C4-2B (cell line): Measurements from ENCODE around the gene KLC1.
A peak's percentile ranks its signal among the peaks of the same experiment; 100 is the strongest.

Source experiments
- H3K27ac ChIP-seq: fragments of 450-650 bp; 2 replicates; pipeline ENCODE4 v1.5.1; 2017
- ZFX ChIP-seq: fragments of 450-650 bp; IDR thresholded peaks from 2 replicates; pipeline ENCODE4 v1.6.1; 2017
- TF ChIP-seq, protein P1 (sequence below): fragments of 450-650 bp; conservative IDR thresholded peaks from 2 replicates; pipeline ENCODE4 v1.5.1; 2017; ENCODE audit warnings: mild to moderate bottlenecking

The KLC1 gene

DNA sequence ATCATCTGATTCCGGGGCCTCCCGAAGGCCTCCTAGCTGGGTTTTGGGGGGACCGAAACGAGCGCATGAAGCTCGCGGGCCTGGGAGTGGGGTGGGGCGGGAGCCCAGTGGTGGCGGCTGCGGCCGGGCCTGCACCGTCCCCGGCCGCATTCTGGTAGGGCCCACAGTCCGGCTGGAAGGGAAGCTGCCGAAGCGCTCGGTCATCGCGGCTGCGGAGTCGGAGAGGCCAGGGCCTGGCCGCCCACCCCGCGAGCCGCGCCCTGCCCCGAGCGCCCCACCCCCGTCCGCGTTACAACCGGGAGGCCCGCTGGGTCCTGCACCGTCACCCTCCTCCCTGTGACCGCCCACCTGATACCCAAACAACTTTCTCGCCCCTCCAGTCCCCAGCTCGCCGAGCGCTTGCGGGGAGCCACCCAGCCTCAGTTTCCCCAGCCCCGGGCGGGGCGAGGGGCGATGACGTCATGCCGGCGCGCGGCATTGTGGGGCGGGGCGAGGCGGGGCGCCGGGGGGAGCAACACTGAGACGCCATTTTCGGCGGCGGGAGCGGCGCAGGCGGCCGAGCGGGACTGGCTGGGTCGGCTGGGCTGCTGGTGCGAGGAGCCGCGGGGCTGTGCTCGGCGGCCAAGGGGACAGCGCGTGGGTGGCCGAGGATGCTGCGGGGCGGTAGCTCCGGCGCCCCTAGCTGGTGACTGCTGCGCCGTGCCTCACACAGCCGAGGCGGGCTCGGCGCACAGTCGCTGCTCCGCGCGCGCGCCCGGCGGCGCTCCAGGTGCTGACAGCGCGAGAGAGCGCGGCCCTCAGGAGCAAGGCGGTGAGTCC lies at the start of gene KLC1:
KLC1 (plus strand) TSS at position 528 of the 819 bp plus-strand sequence. CDS start 25,354 bp downstream, outside the sequence.
- TF ChIP-seq ZFX, result peak; percentile 78
- TF ChIP-seq, protein P1, sequence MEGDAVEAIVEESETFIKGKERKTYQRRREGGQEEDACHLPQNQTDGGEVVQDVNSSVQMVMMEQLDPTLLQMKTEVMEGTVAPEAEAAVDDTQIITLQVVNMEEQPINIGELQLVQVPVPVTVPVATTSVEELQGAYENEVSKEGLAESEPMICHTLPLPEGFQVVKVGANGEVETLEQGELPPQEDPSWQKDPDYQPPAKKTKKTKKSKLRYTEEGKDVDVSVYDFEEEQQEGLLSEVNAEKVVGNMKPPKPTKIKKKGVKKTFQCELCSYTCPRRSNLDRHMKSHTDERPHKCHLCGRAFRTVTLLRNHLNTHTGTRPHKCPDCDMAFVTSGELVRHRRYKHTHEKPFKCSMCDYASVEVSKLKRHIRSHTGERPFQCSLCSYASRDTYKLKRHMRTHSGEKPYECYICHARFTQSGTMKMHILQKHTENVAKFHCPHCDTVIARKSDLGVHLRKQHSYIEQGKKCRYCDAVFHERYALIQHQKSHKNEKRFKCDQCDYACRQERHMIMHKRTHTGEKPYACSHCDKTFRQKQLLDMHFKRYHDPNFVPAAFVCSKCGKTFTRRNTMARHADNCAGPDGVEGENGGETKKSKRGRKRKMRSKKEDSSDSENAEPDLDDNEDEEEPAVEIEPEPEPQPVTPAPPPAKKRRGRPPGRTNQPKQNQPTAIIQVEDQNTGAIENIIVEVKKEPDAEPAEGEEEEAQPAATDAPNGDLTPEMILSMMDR, result no peak
- peak within 1 kb of the TSS; percentile 79 for H3K27ac ChIP-seq

- TF ChIP-seq, protein P1, result no peak
- no peak for TF ChIP-seq ZFX
- H3K27ac ChIP-seq, result no peak overlapping the region
Measured at GRCh38 chr14:103581206-103581605, 47.8 kb upstream of the KLC1 start.

DNA sequence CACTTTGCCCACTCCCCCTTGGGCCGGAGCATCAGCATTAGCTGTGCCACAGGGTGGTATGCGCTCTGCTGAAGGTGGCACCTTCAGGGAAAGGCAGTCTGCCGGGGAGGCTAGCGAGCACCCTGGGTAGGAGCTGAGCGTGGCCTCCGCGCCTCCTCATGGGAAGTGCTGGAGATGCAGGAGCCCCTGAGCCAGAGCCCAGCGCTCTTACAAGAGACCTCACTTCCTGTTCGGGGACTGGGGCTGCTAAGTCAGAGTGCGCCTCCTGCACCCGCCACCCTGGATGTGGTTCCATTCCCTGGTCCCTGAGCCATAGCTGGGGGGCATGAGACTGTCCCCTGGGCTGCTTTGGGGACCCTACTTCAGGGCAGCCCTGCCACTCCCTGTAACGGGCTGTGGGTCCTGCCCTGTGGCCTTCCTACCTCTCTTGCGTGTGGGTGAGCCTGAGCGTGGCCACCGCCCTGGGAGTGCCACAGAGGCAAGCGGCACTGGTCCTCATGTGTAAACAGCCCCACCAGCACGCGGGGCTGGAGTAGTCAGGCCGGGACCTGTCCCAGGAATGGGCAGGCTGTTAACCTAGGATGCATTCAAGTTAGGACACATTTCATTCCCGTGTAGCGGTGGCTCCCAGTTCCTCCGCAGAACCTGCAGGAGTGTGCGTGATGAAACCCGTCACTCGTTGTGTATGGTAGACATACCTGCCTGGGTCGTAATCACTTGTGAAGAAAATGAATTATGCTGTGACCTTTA lies 46.9 kb upstream of the KLC1 start:
- no peak overlapping the region for H3K27ac ChIP-seq
- TF ChIP-seq, protein P1, result no peak
- no peak for TF ChIP-seq ZFX

- no peak overlapping the region for H3K27ac ChIP-seq
- TF ChIP-seq, protein P1, result no peak
- TF ChIP-seq ZFX, result no peak
Measured at GRCh38 chr14:103584326-103584915, 44.6 kb upstream of the KLC1 start.

DNA sequence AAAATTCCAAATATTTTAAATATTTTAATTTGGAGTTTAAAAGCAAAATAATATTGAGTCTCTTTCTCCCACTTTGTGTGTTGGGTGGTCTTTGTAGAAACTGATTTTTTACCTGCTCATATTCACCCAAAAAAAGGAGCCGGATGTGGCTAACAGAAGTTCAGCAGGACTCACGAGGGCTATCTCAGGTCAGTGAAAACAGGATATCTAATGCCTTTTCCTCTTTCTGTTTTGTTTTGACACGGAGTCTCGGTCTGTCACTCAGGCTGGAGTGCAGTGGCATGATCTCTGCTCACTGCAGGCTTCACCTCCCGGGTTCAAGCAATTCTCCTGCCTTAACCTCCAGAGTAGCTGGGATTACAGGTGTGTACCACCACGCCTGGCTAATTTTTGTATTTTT lies 35.4 kb upstream of the KLC1 start:
- TF ChIP-seq, protein P1, result no peak
- TF ChIP-seq ZFX, result no peak
- no peak overlapping the region for H3K27ac ChIP-seq

DNA sequence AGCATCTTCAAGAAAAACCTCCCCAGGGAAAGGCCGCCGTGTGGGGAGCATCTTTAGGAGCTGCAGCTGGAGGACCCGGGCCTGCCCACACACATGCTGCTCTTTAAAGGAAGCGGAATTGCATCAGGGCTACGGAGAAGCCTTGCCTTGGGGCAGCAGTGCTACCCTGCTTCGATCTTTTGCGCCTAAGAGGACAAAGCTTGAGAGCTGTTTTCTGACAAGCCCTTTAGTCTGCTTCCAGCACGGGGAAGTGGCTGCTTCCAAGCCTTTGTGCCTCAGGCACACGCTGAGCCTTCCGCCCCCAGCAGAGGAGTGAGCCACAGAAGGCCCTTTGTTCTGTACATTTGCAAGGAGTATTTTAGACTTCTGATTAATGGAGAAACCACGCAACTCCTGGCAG lies 34.7 kb upstream of the KLC1 start:
- no peak overlapping the region for H3K27ac ChIP-seq
- TF ChIP-seq, protein P1, result no peak
- TF ChIP-seq ZFX, result no peak
